CD14-positive monocyte (primary cell): ENCODE data around the gene PRDX3. TPM values are rescaled to one million over a fixed set of nuclear protein-coding genes. Genes with fewer than 3 reads are reported as not detected.
"Not testable (repeated sequence)": the region's sequence is repeated elsewhere in the genome, so short reads cannot be mapped to it uniquely, and the experiment has no call there.

Experiments
- DNase-seq, 3 donors: peaks; one replicate each; pipeline ENCODE4 v3.0.0-alpha.2; 2011 to 2022
- H2AFZ ChIP-seq: 2 replicates; pipeline ENCODE4 v1.6.0; 2012; ENCODE audit warnings: mild to moderate bottlenecking, low read depth, low read length, inconsistent platforms; ENCODE audit not compliant: insufficient read depth, poor library complexity, severe bottlenecking
- H3K27ac ChIP-seq, 2 donors: 1 replicate in 1 of 2; 2 replicates in 1 of 2; pipeline ENCODE4 v1.5.1; 2012 to 2013; ENCODE audit warnings: low read length in 2 of 2, control low read depth in 1 of 2, inconsistent platforms in 1 of 2, low read depth in 1 of 2, mild to moderate bottlenecking in 1 of 2
- H3K27me3 ChIP-seq, 2 donors: one replicate each; pipeline versions ENCODE4 v1.6.0 to v1.6.1; 2011 to 2013; ENCODE audit warnings: low read length in 2 of 2; ENCODE audit not compliant: control insufficient read depth in 2 of 2, insufficient read depth in 2 of 2
- H3K36me3 ChIP-seq, 2 donors: replicated peaks in 1 of 2; 1 replicate in 1 of 2; 2 replicates in 1 of 2; pipeline versions ENCODE4 v1.5.1 to v1.6.1; 2012 to 2013; ENCODE audit warnings: low read length in 2 of 2, control low read depth in 1 of 2, inconsistent platforms in 1 of 2, mild to moderate bottlenecking in 1 of 2; ENCODE audit not compliant: insufficient read depth in 2 of 2, control insufficient read depth in 1 of 2
- H3K4me1 ChIP-seq, 2 donors: 1 replicate in 1 of 2; 2 replicates in 1 of 2; pipeline versions ENCODE4 v1.5.1 to v1.6.1; 2012 to 2013; ENCODE audit warnings: low read length in 2 of 2, control low read depth in 1 of 2, inconsistent platforms in 1 of 2, mild to moderate bottlenecking in 1 of 2, moderate library complexity in 1 of 2; ENCODE audit not compliant: insufficient read depth in 2 of 2, control insufficient read depth in 1 of 2
- H3K4me2 ChIP-seq: replicated peaks from 2 replicates; pipeline ENCODE3; 2012; ENCODE audit warnings: low read length, moderate library complexity, mild to moderate bottlenecking; ENCODE audit not compliant: poor library complexity, severe bottlenecking; ENCODE audit errors: extremely low read depth
- H3K4me3 ChIP-seq, 3 experiments: fragments of 200-600 bp in 1 of 3; sonication (generic) in 1 of 3; replicated peaks in 1 of 3; 1 replicate in 2 of 3; 2 replicates in 1 of 3; pipeline ENCODE4 v1.5.1; 2011 to 2013; ENCODE audit warnings: low read length in 3 of 3, mild to moderate bottlenecking in 3 of 3, control low read depth in 2 of 3, low read depth in 2 of 3, inconsistent platforms in 1 of 3, moderate library complexity in 1 of 3
- H3K79me2 ChIP-seq: 2 replicates; pipeline ENCODE4 v1.6.0; 2012; ENCODE audit warnings: mild to moderate bottlenecking, control low read depth, inconsistent platforms, low read length, moderate library complexity; ENCODE audit not compliant: insufficient read depth
- H3K9ac ChIP-seq: 2 replicates; pipeline ENCODE4 v1.6.0; 2017; ENCODE audit warnings: low read length, mild to moderate bottlenecking; ENCODE audit not compliant: insufficient read depth, poor library complexity, severe bottlenecking
- H3K9me3 ChIP-seq, 2 donors: replicated peaks in 1 of 2; 1 replicate in 1 of 2; 2 replicates in 1 of 2; pipeline versions ENCODE4 v1.5.1 to v1.6.1; 2012 to 2013; ENCODE audit warnings: low read length in 2 of 2, control low read depth in 1 of 2; ENCODE audit not compliant: control insufficient read depth in 1 of 2, insufficient read depth in 1 of 2
- H4K20me1 ChIP-seq: 2 replicates; pipeline ENCODE4 v1.6.0; 2012; ENCODE audit warnings: mild to moderate bottlenecking, low read length, control low read depth, moderate library complexity; ENCODE audit not compliant: insufficient read depth
- H3K27ac Mint-ChIP-seq, 7 donors: one replicate each; pipeline ENCODE4 v1.8.0; 2020; ENCODE audit warnings: mild to moderate bottlenecking in 7 of 7, mixed read lengths in 7 of 7, moderate library complexity in 6 of 7, inconsistent platforms in 2 of 7
- H3K27me3 Mint-ChIP-seq, 3 donors: one replicate each; pipeline ENCODE4 v1.8.0; 2021 to 2022; ENCODE audit warnings: low read depth in 3 of 3, mild to moderate bottlenecking in 3 of 3, mixed read lengths in 3 of 3, moderate library complexity in 3 of 3, inconsistent platforms in 1 of 3
- H3K36me3 Mint-ChIP-seq, 2 donors: one replicate each; pipeline ENCODE4 v1.8.0; 2020; ENCODE audit warnings: mixed read lengths in 2 of 2, inconsistent platforms in 1 of 2, mild to moderate bottlenecking in 1 of 2
- H3K4me1 Mint-ChIP-seq: one replicate; pipeline ENCODE4 v1.8.0; 2020; ENCODE audit warnings: mild to moderate bottlenecking, mixed read lengths
- H3K4me3 Mint-ChIP-seq, 2 donors: one replicate each; pipeline ENCODE4 v1.8.0; 2020; ENCODE audit warnings: mild to moderate bottlenecking in 2 of 2, mixed read lengths in 2 of 2, moderate library complexity in 1 of 2
- H3K9me3 Mint-ChIP-seq, 7 donors: one replicate each; pipeline ENCODE4 v1.8.0; 2020 to 2022; ENCODE audit warnings: mixed read lengths in 7 of 7, mild to moderate bottlenecking in 6 of 7, moderate library complexity in 6 of 7, inconsistent platforms in 2 of 7
- WGBS: methylation state at CpG from one replicate; pipeline ENCODE4 v1.1.5; 2013; ENCODE audit warnings: missing lambda C conversion rate; ENCODE audit not compliant: insufficient coverage; 5-methylcytosine and 5-hydroxymethylcytosine counted together
- intact Hi-C, 2 donors: fragments of 100-400 bp; cut with micrococcal nuclease; formaldehyde crosslinking; loops; one replicate each; pipeline versions ENCODE4 v1.15.0 to v1.15.1; 2023
- polyA plus RNA-seq, 3 donors: library from polyadenylated mRNA; depleted of rRNA in 1 of 3; unstranded in 2 of 3; stranded (reverse) in 1 of 3; fragments of 300-500 nt in 2 of 3; fragments of >200 nt in 1 of 3; fragmentation: Illumina TruSeq in 2 of 3; gene quantifications; 1 replicate in 2 of 3; 2 replicates in 1 of 3; pipeline ENCODE4 v1.2.3, GENCODE V29; 2012 to 2021
- TF ChIP-seq, protein P1 (sequence below): fragments of 200-600 bp; IDR thresholded peaks from one replicate; pipeline ENCODE4 v1.8.0; 2022; ENCODE audit warnings: antibody characterized with exemption, mild to moderate bottlenecking

PRDX3 gene
- polyA plus RNA-seq, 3 donors = 81.9 to 459 (median 410) TPM

- intact Hi-C loops = no loop called here
- WGBS = 89% methylated on average over 4 of the region's 12 CpGs
- TF ChIP-seq, protein P1, sequence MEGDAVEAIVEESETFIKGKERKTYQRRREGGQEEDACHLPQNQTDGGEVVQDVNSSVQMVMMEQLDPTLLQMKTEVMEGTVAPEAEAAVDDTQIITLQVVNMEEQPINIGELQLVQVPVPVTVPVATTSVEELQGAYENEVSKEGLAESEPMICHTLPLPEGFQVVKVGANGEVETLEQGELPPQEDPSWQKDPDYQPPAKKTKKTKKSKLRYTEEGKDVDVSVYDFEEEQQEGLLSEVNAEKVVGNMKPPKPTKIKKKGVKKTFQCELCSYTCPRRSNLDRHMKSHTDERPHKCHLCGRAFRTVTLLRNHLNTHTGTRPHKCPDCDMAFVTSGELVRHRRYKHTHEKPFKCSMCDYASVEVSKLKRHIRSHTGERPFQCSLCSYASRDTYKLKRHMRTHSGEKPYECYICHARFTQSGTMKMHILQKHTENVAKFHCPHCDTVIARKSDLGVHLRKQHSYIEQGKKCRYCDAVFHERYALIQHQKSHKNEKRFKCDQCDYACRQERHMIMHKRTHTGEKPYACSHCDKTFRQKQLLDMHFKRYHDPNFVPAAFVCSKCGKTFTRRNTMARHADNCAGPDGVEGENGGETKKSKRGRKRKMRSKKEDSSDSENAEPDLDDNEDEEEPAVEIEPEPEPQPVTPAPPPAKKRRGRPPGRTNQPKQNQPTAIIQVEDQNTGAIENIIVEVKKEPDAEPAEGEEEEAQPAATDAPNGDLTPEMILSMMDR = no peak
- H3K27ac ChIP-seq = no peak overlapping the region
- no peaks in the 10 kb centered on the region for H3K4me1 ChIP-seq
- H3K4me2 ChIP-seq = no peak overlapping the region
- Mint-ChIP-seq H3K4me1 (no peaks in the 10 kb centered on the region), H3K27me3 (no peaks in the 10 kb centered on the region), H3K4me3 (no peak overlapping the region), H3K36me3 (peaks cover 72 to 82% of the 10 kb centered on the region in 2 donors), H3K27ac (peak overlapping the region in 1 of 7 donors; percentile 25), H3K9me3 (peaks cover 0 to 2% (median 0%) of the 10 kb centered on the region in 7 donors)
- no peaks in the 10 kb centered on the region for H4K20me1 ChIP-seq
- H3K9ac ChIP-seq = no peak overlapping the region
- H3K4me3 ChIP-seq = no peak overlapping the region
- H3K9me3 ChIP-seq = no peaks in the 10 kb centered on the region
- no peak overlapping the region for H2AFZ ChIP-seq
- no peaks in the 10 kb centered on the region for H3K79me2 ChIP-seq
- peaks cover 53 to 92% of the 10 kb centered on the region in 2 donors for H3K36me3 ChIP-seq
- no peaks in the 10 kb centered on the region for H3K27me3 ChIP-seq
- no peak for DNase-seq
Measured at GRCh38 chr10:119153661-119154060, 25.0 kb downstream of the PRDX3 start.

- Histone ChIP-seq H3K4me2 (no peak overlapping the region), H3K36me3 (peaks cover 53 to 92% of the 10 kb centered on the region in 2 donors)
- H3K4me3 Mint-ChIP-seq = no peak overlapping the region
Measured at GRCh38 chr10:119153041-119153440, 25.6 kb downstream of the PRDX3 start.

GRCh38 chr10:119151601-119152000 lies 27.0 kb downstream of the PRDX3 start:
- H3K27ac Mint-ChIP-seq, H2AFZ ChIP-seq, H3K27ac ChIP-seq, H3K27me3 Mint-ChIP-seq, H3K27me3 ChIP-seq, H3K9me3 ChIP-seq, intact Hi-C loops, H3K4me2 ChIP-seq, H3K4me1 ChIP-seq, H3K4me3 ChIP-seq, H4K20me1 ChIP-seq, H3K9me3 Mint-ChIP-seq, H3K9ac ChIP-seq, DNase-seq, H3K4me1 Mint-ChIP-seq, H3K4me3 Mint-ChIP-seq, H3K79me2 ChIP-seq: not testable (repeated sequence)
- 100% methylated on average over 1 of the region's 6 CpGs for WGBS
- peaks cover 56 to 92% of the 10 kb centered on the region in 2 donors for H3K36me3 ChIP-seq
- peaks cover 74 to 85% of the 10 kb centered on the region in 2 donors for H3K36me3 Mint-ChIP-seq

More at GRCh38 chr10:119153041-119153440, 25.6 kb downstream of the PRDX3 start:
- H3K79me2 ChIP-seq = no peaks in the 10 kb centered on the region
- no peak for DNase-seq
- H3K27me3 Mint-ChIP-seq = no peaks in the 10 kb centered on the region
- peaks cover 0 to 2% (median 0%) of the 10 kb centered on the region in 7 donors for H3K9me3 Mint-ChIP-seq
- H3K27ac Mint-ChIP-seq = peak overlapping the region in 2 of 7 donors; percentile 21 to 36
- H3K9ac ChIP-seq = no peak overlapping the region
- TF ChIP-seq, protein P1 = no peak
- peaks cover 72 to 79% of the 10 kb centered on the region in 2 donors for H3K36me3 Mint-ChIP-seq
- H3K4me1 Mint-ChIP-seq = no peaks in the 10 kb centered on the region
- 89% methylated on average over 3 of the region's 5 CpGs for WGBS
- H2AFZ ChIP-seq = no peak overlapping the region
- H3K9me3 ChIP-seq = no peaks in the 10 kb centered on the region
- intact Hi-C loops = no loop called here
- H4K20me1 ChIP-seq = no peaks in the 10 kb centered on the region
- H3K4me1 ChIP-seq = no peaks in the 10 kb centered on the region
- H3K27ac ChIP-seq = no peak overlapping the region
- H3K4me3 ChIP-seq = no peak overlapping the region
- H3K27me3 ChIP-seq = no peaks in the 10 kb centered on the region
